HepG2 (cell line): ENCODE data around the gene CFAP210. TPM values are rescaled to one million over a fixed set of nuclear protein-coding genes. Genes with fewer than 3 reads are reported as not detected.
A peak's percentile ranks its signal among the peaks of the same experiment; 100 is the strongest.

Source experiments
- ATF4 ChIP-seq, 2 experiments: fragments of 450-650 bp in 1 of 2; sonication (generic) in 1 of 2; formaldehyde crosslinking; IDR thresholded peaks; 2 replicates each; pipeline versions ENCODE4 v1.5.0 to v1.8.0; 2020 to 2022; ENCODE audit warnings: mild to moderate bottlenecking in 1 of 2, missing genetic modification reagents in 1 of 2
- BCL3 ChIP-seq: sonication (generic); formaldehyde crosslinking; IDR thresholded peaks from 2 replicates; pipeline ENCODE4 v1.5.1; 2020; ENCODE audit warnings: mild to moderate bottlenecking, missing genetic modification reagents, moderate library complexity
- CCAR2 ChIP-seq: fragments of 200-400 bp; formaldehyde crosslinking; optimal IDR thresholded peaks from 2 replicates; pipeline ENCODE3; 2018; ENCODE audit warnings: low read depth, mild to moderate bottlenecking, low read length, moderate library complexity
- FOXO1 ChIP-seq: sonication (generic); formaldehyde crosslinking; IDR thresholded peaks from 2 replicates; pipeline ENCODE4 v1.4.0; 2020; ENCODE audit warnings: missing genetic modification reagents
- GATAD2A ChIP-seq: IDR thresholded peaks from 2 replicates; pipeline ENCODE4 v1.6.1; 2016
- KDM2A ChIP-seq: sonication (generic); formaldehyde crosslinking; IDR thresholded peaks from 2 replicates; pipeline ENCODE4 v1.4.0; 2020; ENCODE audit warnings: low read depth, missing genetic modification reagents, borderline replicate concordance
- KDM5A ChIP-seq: fragments of 200-600 bp; sonication (generic); IDR thresholded peaks from 2 replicates; pipeline ENCODE4 v1.7.0; 2018; ENCODE audit warnings: antibody characterized with exemption, mild to moderate bottlenecking, low read length, borderline replicate concordance
- KIAA2018 ChIP-seq: sonication (generic); formaldehyde crosslinking; IDR thresholded peaks from 2 replicates; pipeline ENCODE4 v1.5.0; 2020; ENCODE audit warnings: mild to moderate bottlenecking, missing genetic modification reagents, borderline replicate concordance
- MXI1 ChIP-seq: IDR thresholded peaks from 3 replicates; pipeline ENCODE4 v1.6.1; 2012; ENCODE audit warnings: low read depth, low read length, inconsistent platforms, borderline replicate concordance
- NCOA1 ChIP-seq: sonication (generic); formaldehyde crosslinking; IDR thresholded peaks from 2 replicates; pipeline ENCODE4 v1.9.0; 2021; ENCODE audit warnings: missing genetic modification reagents
- RFX3 ChIP-seq: IDR thresholded peaks from 2 replicates; pipeline ENCODE4 v1.6.1; 2016; ENCODE audit warnings: missing biosample characterization, missing genetic modification reagents
- RORA ChIP-seq: sonication (generic); formaldehyde crosslinking; IDR thresholded peaks from 2 replicates; pipeline ENCODE4 v1.5.0; 2020; ENCODE audit warnings: mild to moderate bottlenecking, missing genetic modification reagents, moderate library complexity
- TBX2 ChIP-seq: sonication (generic); formaldehyde crosslinking; IDR thresholded peaks from 2 replicates; pipeline ENCODE4 v1.5.0; 2020; ENCODE audit warnings: missing genetic modification reagents, mild to moderate bottlenecking, borderline replicate concordance
- ZBTB3 ChIP-seq: sonication (generic); formaldehyde crosslinking; IDR thresholded peaks from 2 replicates; pipeline ENCODE4 v1.4.0; 2020; ENCODE audit warnings: low read depth, mild to moderate bottlenecking, moderate library complexity, missing genetic modification reagents, borderline replicate concordance
- ZNF12 ChIP-seq: sonication (generic); formaldehyde crosslinking; IDR thresholded peaks from 2 replicates; pipeline ENCODE4 v1.5.0; 2020; ENCODE audit warnings: missing genetic modification reagents
- ZNF121 ChIP-seq: sonication (generic); formaldehyde crosslinking; IDR thresholded peaks from 2 replicates; pipeline ENCODE4 v1.5.0; 2020; ENCODE audit warnings: mild to moderate bottlenecking, missing genetic modification reagents
- ZNF292 ChIP-seq: sonication (generic); formaldehyde crosslinking; IDR thresholded peaks from 2 replicates; pipeline ENCODE4 v1.8.1; 2022; ENCODE audit warnings: mild to moderate bottlenecking, low read depth, missing genetic modification reagents, borderline replicate concordance
- ZNF616 ChIP-seq: sonication (generic); formaldehyde crosslinking; IDR thresholded peaks from 2 replicates; pipeline ENCODE4 v1.5.0; 2020; ENCODE audit warnings: low read depth, mild to moderate bottlenecking, missing genetic modification reagents
- ZNF841 ChIP-seq: sonication (generic); formaldehyde crosslinking; IDR thresholded peaks from 2 replicates; pipeline ENCODE4 v1.8.1; 2023; ENCODE audit warnings: missing genetic modification reagents, borderline replicate concordance
- polyA plus RNA-seq, 8 experiments: library from polyadenylated mRNA; depleted of rRNA in 3 of 8; stranded (reverse) in 7 of 8; unstranded in 1 of 8; fragments of >200 nt; fragmentation: Illumina TruSeq in 4 of 8; extraction: Trizol in 4 of 8; gene quantifications; 2 replicates each; pipeline versions ENCODE4 v1.2.1 to v1.2.3, GENCODE V29; 2011 to 2016; ENCODE audit warnings: low read depth in 4 of 8, missing spikeins in 1 of 8, mixed read lengths in 1 of 8; ENCODE audit not compliant: insufficient read depth in 1 of 8
- total RNA-seq, 5 experiments: library from RNA; depleted of rRNA; stranded (reverse); fragments of >200 nt; fragmentation: Illumina TruSeq; extraction: Trizol; gene quantifications; 2 replicates each; pipeline ENCODE4 v1.2.3, GENCODE V29; 2016; ENCODE audit warnings: low read depth in 1 of 5

Gene CFAP210
- total and polyA plus RNA-seq, 2 of the 13 experiments (the other 11 are each of a cell fraction or from before 2014, with no cell fraction given): 0.18 TPM; not detected in 1

GRCh38 chr2:169694113-169694893 lies at the start of gene CFAP210, which contains the start of gene PHOSPHO2 (continued):
- TF ChIP-seq MXI1 (peak; percentile 98), ZNF121 (CRISPR knock-in tag) (no peak), RORA (CRISPR knock-in tag) (no peak), ZNF616 (CRISPR knock-in tag) (0 out of 2 replicates have a peak, but pooled peaks have one; percentile 21), TBX2 (CRISPR knock-in tag) (peak; percentile 96), CCAR2 (no peak), ZNF12 (CRISPR knock-in tag) (no peak), GATAD2A (CRISPR knock-in tag) (peak; percentile 77), KIAA2018 (CRISPR knock-in tag) (no peak), RFX3 (CRISPR knock-in tag) (peak; percentile 96), BCL3 (CRISPR knock-in tag) (peak; percentile 98), ZBTB3 (CRISPR knock-in tag) (no peak; the same call in 1 of the 2 replicates), FOXO1 (CRISPR knock-in tag) (0 out of 2 replicates have a peak, but pooled peaks have one; percentile 68), KDM5A (peak; percentile 76), NCOA1 (CRISPR knock-in tag) (peak; percentile 82; the same call in 1 of the 2 replicates), KDM2A (peak; percentile 91), ATF4 (CRISPR knock-in tag; IDR thresholded peaks at IDR 0.05) (peak in 1 of 2 experiments; percentile 42; a peak in 1 of 4 replicates), ZNF841 (CRISPR knock-in tag) (no peak), ZNF292 (CRISPR knock-in tag) (peak; percentile 83)
